GM20431 (cell line): ENCODE data around the gene EVA1A.
"Not testable (repeated sequence)": the region's sequence is repeated elsewhere in the genome, so short reads cannot be mapped to it uniquely, and the experiment has no call there.

Experiments
- in situ Hi-C: fragments of 300-500 bp; cut with MseI, MboI; formaldehyde crosslinking; loops from one replicate; pipeline ENCODE4 v1.15.0; 2020; ENCODE audit warnings: low sequenced_read_pairs; ENCODE audit not compliant: unreplicated experiment

The EVA1A gene

DNA sequence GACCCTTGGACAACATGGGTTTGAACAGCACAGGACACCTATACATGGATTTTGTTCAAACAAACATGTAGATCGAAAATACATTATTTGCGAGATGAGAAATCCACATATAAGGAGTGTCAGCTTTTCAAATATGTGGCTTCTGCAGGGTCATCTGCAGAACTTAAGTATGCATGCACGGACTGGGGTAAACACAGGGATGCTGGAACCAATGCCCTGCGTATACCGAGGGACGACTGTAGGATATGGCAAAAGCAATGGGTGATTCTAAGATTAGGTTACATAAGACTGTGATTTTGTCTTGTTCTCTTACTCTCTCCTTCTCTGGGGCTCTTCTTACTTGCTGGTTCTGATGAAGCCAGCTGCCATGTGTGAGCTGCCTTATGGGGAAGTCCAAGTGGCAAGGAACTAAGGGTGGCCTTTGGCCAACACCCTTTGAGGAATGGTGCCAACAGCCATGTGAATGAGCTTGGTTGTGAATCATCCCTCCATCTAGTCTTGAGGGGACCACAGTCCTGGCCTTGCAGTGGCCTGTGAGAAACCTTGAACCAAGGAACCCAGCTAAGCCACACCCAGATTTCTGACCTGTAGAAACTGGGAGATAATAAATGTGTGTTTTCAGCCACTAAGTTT is 66.5 kb downstream of the EVA1A start:
- in situ Hi-C loops: no loop called here

DNA sequence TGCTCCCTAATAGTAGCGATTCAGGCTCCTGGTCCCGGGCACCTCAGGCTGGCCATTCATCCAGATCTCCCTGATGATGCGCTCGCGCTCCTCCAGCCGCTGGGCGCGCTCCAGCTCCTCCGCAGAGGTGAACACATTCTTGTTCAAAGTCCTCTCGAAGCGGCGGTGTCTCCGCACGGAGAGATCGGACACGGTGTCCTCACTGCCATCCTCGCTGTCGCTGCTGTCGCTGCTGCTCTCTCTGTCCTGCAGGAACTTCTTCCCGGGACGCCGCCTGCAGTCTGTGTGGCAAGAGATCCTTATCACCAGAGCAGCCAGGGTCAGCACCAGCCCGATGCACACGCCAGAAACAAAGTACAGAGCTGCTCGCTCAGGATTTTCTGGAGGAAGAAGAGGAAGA is 67.5 kb downstream of the EVA1A start:
- in situ Hi-C loops: no loop called here

DNA sequence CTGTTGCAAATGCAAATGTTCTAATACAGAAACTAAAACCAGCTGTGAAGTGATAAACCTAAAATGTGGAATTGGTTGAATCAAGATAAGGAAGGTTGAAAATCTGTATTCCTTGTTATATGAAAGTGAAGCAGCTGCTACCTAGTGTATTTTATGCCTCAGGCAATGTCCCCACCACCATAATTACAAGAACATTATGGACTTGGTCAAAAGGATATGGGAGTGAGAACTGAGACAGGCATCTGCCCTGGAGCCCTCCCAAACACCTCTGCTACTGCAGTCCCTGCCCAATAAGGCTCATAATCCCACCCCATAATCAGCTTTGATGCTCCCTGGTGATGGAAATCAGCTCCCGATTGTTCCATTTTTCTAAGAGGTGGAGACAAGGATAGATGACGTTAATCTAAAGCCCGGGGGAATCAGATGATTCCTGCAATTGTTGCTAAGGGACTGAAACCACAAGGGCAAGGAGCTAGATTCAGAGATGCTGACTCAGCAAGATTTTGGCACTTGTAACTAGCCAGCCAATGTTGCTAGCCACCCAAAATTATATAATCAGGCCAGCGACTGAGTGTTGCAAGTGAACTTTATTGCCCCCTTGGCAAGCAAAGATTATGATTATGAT is 69.5 kb downstream of the EVA1A start:
- in situ Hi-C loops: no loop called here

DNA sequence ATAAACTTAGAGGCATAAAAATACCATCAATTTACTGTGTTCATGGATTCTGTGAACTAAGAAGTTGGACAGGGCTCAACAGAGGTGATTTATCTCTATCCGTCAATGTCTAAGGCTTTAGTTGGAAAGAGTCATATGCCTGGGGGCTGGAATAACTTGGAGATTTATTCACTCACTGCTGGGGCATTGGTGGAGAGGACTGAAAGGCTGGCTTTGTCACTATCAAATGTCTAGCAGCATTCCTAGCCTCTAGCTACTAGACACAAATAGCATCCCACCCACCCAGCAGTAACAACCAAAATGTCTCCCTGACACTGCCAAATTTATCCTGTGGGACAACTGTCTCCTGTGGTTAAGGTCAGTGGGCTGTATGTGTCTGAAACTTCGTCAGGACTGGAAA is 71.0 kb downstream of the EVA1A start:
- in situ Hi-C loops: no loop called here

DNA sequence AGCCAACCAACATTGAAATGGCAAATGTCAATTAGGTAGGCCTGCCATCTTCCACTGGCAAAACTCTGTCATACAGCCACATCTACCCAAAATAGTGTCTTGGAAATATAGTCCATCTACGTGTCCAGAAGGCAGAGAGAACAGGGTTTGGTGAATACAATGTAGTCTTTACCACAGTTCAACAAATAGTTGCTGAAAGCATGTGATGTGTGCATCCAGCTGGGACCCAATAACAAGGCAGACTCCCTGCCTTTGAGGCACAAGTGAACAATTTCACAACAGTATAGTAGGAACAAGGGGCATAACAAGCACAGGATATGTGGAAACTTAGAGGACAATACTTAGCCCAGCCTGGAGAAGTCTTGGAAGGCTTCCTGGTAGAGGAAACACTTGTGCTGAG is 72.6 kb downstream of the EVA1A start:
- in situ Hi-C loops: no loop called here

DNA sequence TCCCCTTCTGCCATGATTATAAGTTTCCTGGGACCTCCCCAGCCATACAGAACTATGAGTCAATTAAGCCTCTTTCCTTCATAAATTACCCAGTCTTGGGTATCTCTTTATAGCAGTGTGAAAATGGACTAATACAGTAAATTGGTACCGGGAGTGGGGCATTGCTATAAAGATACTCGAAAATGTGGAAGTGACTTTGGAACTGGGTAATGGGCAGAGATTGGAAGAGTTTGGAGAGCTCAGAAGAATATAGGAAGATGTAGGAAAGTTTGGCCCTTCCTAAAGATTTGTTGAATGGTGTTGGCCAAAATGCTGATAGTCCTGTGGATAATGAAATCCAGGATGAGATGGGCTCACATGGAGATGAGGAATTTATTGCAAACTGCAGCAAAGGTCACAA is 74.0 kb downstream of the EVA1A start:
- in situ Hi-C loops: not testable (repeated sequence)

DNA sequence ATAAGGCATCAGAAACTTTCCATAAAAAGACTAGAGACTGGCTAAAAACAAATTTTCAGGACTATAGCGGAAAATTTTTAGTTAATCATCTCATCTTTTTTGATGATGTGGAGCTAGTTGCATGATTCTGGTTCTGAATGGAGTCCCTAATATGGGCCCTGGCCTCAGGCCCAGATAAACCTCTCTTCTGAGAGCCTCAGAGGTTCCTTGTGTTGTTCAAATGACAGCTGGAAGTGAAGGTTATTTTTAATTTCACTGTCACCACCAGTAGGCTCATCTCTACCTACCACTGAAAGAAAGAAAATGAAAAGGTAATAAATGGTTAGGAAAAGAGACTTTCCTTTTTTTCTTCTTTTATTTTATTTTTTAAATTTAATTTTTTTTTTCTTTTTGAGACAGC is 75.9 kb downstream of the EVA1A start:
- in situ Hi-C loops: no loop called here

DNA sequence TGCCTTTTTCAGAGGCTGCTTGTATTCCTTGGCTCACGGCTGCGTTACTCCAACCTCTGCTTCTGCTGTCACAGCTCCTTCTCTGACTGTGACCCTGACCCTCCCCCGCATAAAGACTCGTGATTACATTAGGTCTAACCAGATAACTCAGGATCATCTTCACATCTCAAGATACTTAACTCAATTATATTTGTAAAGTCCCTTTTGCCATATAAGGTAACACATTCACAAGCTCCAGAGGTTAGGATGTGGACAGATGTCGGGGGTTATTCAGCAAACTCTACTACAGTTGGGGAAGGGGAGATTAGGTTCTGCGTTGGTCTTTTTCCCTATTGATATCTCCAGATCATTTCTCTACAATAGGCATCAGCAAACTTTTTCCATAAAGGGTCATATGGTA is 76.9 kb downstream of the EVA1A start:
- in situ Hi-C loops: no loop called here

DNA sequence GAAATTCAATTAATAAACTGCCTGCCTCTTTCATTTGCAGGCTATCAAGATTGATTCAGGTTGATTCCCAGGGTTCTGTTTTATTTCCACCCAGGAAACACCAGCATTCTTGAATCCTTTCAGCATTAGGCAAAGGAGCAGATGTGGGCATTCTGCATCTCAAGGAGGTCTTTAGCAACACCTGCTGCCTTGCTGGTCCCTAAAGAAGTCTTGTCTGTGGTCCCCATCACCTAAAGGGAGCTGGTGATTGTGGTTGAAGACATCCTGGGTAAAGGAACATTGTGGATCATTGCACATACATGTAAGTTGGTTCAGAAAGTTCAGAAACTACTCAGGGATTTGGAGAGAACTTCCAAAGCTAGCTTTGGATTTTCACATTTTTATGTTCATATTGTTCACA is 78.3 kb downstream of the EVA1A start:
- in situ Hi-C loops: no loop called here

DNA sequence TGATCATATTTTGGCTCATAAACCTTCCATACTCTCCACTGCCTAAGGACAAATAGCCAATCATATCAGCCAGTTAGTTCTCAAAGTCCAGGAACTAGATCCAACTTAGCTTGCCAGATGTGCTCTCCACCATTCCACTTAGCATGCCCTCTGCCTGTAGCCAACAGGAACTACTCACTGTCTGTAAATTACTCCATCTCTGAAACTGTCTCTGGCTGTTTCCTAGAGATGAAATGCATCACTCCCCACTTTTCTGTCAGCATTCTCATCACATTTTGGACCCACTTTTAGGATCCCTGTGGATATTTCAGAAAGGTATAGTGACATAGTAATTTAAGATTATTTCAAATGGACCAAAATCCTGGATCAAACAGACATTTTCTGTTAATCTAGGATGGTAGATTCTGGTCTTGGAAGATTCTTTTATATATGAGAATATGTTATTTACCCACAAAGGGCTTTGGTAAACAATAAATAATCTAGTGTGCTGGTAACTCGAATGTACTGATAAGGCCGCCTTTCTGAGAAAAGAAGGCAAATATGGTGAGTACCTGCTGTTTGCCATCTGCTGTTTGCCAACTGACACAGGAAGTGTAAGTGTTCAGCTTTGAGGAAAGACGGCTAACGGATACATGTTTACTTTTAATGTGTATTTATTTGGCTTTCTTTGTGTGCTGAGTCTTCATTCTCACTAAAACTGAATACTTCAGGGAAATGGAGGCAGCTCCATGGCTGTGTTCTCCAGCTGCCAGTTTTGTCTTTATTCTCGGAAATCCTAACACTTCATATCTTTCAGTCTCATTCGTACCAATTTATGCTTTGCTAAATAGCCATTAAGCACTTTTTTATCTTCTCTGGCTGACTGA is 79.5 kb downstream of the EVA1A start:
- in situ Hi-C loops: no loop called here

DNA sequence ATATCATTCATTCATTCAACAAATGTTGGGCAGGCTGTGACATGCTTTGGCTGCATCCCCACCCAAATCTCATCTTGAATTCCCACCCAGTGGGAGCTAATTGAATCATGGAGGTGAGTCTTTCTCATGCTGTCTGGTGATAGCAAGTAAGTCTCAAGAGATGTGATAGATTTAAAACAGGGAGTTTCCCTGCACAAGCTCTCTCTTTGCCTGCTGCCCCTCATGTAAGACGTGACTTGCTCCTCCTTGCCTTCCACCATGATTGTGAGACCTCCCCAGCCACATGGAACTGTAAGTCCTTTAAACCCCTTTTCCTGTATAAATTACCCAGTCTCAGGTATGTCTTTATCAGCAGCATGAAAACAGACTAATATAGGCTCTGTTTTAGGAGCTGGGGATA is 83.0 kb downstream of the EVA1A start:
- in situ Hi-C loops: not testable (repeated sequence)

DNA sequence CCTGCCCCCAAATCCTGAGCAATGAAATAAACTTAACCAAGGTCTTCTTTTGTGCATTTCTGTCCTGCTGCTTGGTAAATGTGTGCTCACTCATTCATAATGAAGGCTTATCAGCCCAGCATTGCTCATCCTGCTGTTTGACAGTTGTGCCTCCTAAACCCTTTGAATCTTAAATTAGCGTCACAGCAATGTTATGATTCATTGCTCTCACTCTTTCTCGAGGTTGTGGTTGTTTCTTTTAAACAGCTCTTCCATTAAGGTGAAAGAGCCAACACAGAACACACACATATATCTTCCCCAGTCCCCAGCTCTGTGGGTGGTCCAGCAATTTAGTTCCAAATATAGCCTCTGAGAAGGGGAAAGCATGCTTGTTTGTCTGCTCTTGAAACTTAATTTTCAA is 84.0 kb downstream of the EVA1A start:
- in situ Hi-C loops: no loop called here

DNA sequence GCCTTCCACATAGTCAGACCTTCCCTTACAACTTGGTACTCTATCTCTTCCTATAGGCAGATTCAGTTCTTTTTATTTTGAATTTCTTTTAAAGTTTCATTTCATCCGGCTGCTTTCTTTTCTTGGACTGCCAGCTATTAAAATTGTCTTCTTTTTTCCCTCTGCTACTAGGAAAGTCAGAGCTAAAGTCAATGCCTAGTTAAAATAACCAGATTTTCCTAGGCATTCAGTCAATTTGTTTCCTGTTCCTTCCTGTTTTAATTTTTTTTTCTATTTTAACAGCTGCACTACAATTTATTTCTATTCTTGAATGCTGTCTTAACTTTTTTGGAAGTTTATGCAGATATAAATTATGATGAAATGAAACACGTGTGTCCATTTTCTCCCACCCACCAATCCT is 84.8 kb downstream of the EVA1A start:
- in situ Hi-C loops: no loop called here

DNA sequence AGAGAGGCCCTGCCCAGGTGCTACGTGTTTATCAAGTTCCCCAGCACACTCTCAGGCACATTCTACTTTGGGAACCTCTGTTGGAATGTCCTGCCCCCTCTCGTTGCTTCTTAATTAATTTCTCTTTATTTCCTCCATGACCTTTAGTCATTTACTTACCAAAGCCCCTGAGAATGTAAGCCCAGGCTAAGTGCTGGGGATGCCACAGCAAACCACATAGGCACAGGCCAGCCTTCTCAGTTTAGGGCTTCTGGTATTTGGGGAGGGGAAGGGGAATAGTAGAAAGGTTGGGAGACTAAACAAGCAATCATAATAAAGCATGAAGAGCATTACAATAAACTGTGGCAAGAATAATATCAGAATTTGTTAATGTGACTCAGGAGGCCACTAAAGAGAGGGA is 85.7 kb downstream of the EVA1A start:
- in situ Hi-C loops: no loop called here

DNA sequence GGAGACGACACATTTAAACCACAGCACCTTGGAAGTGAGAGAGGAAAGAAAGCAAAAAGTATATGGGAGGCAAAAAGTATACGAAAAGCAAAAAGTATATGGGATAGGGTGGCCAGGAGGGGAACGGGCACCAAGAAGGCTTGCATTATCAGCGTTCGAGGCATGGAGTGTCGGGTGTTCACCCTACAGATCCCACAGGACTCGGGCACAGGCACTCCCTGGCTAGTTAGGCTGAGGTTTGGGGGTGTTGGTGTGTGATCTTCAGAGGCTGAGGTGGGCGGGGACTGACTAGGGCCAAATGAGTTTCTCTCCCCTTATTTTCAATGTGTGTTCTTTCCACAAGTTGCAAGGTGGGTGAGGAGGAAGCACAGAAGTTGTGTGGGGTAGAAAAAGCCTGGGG is 86.6 kb downstream of the EVA1A start:
- in situ Hi-C loops: no loop called here

DNA sequence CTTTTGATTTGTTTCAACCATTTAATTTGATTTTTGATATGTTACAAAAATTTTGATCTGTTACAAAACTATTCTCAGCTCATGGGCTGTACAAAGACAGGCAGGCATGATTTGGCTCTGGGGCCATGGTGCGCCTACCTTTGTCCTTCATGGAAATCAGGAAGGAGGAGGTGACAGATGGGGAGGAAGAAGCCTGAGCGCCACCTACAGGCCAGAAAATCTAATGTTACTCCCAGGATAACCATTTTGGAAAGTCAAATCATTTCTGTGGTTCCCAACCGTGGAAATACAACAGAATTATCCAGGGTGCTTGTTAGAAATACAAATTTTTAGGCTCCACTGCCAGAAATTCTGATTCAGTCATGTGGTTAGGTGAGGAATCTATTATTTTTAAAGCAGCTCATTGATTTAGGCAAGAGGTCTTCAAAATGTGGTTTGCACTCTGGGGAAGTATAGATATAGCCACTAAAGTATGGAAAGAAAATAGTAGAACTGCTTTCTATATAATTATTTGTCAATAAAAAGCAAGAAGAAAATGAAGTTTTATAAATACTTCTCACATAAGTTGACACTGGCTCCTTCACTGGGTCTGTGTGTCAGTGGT is 93.9 kb downstream of the EVA1A start:
- in situ Hi-C loops: no loop called here

DNA sequence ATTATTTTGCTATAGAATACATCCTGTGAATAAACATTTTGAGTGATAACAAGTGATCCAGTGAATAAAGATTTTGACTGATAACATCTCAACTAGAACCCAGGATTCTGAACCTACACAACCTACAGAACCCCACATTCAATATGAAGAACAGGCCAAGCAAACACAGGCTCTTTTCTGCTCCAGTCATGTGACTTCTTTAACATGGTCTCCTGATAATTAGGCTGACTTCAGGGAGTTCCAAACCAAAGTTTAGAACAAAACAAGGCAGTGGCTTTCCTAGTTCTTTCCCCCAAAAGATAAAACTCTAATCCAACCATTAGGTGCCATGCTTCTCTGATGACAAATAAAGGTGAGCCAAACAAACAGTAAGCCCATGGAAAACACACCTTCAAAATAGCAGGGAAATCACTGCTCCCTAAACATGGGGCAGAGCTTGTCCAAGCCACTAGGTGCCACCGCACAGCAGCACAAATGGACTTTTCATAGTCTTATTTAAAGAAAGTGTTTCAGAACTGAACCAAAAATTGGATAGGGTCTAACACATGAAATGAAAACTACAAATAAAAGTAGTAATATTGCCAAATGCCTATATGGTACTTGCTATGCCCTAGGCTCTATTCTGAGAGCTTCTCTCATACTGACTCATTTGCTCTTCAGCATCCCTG is 95.3 kb downstream of the EVA1A start:
- in situ Hi-C loops: no loop called here

DNA sequence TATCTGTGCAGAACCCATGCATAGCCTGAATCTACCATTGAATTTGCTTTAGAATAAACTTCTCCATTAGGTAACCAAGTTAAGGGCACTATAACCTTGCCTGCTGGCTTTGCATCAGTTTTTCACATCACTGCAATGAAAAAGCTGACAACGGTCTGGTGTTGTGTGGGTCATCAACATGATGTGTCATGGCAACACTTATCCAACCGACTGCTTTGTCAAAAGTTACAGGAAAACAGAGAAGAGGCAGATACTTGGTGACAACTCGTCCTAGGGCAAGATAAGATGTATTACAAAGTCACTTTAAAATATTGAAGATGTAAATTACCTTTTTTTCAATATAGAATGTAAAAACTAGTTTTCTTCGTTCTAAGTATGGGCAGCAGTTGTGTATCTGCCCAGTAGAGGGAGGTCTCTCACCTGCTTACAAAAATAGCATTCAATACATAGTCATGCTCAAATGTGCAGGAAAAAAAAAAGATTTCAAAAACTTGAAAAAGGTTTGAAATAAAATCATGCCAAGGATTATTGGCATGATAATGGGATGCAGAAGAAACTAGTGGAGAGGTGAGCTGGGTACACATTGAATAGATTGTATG is 96.3 kb downstream of the EVA1A start:
- in situ Hi-C loops: no loop called here

DNA sequence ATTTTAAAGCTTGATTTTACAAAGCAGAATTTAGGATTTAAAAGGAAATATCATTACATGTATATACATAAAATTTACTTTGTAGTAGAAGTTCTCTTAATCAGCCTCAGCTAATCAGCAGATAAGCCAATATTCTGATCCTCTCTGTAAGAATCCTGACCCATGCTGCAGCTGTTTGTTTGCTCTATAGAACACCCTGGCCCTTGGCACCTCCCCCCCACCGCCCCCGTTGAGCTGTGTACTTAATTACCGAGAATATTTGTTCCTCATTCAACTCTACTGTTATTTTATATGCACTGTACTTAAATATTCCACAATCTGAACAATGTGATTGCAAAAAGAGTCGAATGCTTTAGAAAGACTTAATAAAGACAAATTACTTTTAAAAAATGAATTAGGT is 98.0 kb downstream of the EVA1A start:
- in situ Hi-C loops: no loop called here

DNA sequence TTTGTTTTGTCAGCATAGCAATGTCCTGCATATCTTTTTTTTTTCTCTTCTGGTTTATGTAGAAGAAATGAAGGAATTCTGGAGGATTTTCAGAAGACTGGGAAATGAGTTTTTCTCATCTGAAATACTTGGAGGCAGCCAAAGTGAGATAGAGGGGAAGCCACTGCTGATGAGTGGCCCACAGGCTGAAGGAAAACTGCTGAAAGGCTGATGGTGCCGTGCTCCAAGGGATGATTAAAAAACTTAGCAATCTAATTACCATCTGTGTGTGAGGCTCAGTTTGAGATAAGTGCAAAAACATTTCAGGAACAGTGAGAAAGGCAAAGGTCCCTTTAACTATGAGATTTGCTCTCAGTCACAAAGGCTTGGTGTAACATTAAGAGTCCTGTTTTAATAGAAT is 98.5 kb downstream of the EVA1A start:
- in situ Hi-C loops: no loop called here
